Prostate gland (tissue), 2 donors: ENCODE measurements around the gene SLC37A1.

Source experiments
- CTCF ChIP-seq, 4 experiments: fragments of 200-600 bp in 2 of 4; fragments of 450-650 bp in 2 of 4; sonication (generic) in 2 of 4; IDR thresholded peaks; 1 replicate in 3 of 4; 2 replicates in 1 of 4; pipeline ENCODE4 v1.5.1; 2016 to 2019; ENCODE audit warnings: antibody characterized with exemption in 4 of 4, mild to moderate bottlenecking in 2 of 4, moderate library complexity in 2 of 4
- POLR2A ChIP-seq: fragments of 450-650 bp; IDR thresholded peaks from one replicate; pipeline ENCODE4 v1.6.1; 2016; ENCODE audit warnings: antibody characterized with exemption, mild to moderate bottlenecking
- POLR2AphosphoS5 ChIP-seq: sonication (generic); formaldehyde crosslinking; IDR thresholded peaks from one replicate; pipeline ENCODE4 v1.6.1; 2017; ENCODE audit warnings: antibody characterized with exemption

- TF ChIP-seq CTCF (IDR thresholded peaks at IDR 0.05) (no peak), POLR2A (no peak), POLR2AphosphoS5 (no peak)
Measured at GRCh38 chr21:42475526-42476387, 37.9 kb upstream of the SLC37A1 start.
